Activated CD4-positive, alpha-beta T cell treated with anti-CD3 and anti-CD28 coated beads for 24 hours (primary cell): Measurements from ENCODE around the gene SRGN.
"Not testable (repeated sequence)": the region's sequence is repeated elsewhere in the genome, so short reads cannot be mapped to it uniquely, and the experiment has no call there.

Experiments
- DNase-seq, 2 donors: peaks; one replicate each; pipeline ENCODE4 v3.0.0-alpha.2; 2020; ENCODE audit warnings: low read depth in 2 of 2

Gene SRGN

GRCh38 chr10:69141304-69141703 lies 53.4 kb downstream of the SRGN start:
- no peak for DNase-seq

GRCh38 chr10:69142074-69142473 lies 54.2 kb downstream of the SRGN start:
- DNase-seq = not testable (repeated sequence)

DNA sequence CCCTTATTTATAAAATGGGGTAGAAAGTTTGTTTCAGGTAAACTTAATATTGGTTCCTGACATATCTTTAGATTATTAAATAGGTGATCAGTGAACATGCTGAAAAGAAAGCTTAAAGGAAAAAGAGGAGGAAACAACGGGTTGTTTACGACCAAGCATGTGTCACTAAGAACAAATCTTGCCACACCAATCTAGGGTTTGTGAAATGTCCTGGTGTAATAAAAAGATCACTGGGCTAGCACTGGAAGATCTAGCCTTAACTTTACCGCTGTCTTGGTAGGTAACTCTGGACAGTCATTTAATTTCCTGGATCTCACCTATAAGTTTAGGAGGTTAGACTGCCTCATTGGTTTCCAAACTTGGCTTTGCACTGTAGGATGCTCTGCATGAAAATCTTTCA lies 55.1 kb downstream of the SRGN start:
- DNase-seq = no peak

DNA sequence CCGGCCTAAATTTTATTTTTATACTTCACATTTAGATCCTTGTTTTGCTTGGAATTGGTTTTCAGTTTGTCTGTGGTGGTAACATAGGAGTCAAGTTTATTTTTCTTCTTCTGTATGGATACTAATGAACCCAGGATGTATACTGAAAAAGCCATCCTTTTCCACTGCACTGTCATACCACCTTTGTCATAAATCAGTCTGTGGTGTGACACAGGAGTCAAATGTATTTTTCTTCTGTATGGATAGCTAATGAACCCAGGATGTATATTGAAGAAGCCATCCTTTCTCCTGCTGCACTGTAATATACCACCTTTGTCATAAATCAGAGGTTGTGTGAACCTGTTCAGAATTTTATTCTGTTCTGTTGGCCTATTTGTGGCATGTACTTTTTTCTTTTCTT lies 57.4 kb downstream of the SRGN start:
- DNase-seq = no peak

DNA sequence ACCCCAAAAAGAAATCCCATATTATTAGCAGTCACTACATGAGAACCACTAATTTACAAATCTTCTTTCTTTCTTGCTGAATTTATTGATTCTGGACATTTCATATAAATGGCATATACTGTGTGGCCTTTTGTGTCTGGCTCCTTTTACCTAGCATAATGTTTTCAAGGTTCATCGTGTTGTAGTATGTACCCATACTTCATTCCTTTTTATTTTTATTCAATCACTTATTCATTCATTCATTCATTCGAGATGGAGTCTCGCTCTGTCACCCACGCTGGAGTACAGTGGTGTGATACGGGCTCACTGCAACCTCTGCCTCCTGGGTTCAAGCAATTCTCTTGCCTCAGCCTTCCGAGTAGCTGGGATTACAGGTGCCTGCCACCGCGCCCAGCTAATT lies 58.0 kb downstream of the SRGN start:
- no peak for DNase-seq

DNA sequence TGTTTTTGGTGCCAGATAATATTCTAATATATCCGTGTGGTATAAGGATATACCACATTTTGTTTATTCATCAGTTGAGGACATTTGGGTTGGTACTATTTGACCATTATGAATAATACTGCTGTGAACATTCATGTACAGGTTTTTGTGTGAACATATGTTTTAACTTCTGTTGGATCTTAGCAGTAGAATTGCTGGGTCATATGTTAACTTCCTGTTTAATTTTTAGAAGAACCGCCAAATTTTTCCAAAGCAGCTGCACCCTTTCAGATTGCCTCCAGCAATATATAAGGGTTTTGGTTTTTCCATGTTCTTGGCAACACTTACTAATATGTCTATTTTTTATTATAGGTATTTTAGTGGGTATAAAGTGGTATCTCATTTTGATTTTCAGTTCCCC lies 58.9 kb downstream of the SRGN start:
- DNase-seq = no peak

DNA sequence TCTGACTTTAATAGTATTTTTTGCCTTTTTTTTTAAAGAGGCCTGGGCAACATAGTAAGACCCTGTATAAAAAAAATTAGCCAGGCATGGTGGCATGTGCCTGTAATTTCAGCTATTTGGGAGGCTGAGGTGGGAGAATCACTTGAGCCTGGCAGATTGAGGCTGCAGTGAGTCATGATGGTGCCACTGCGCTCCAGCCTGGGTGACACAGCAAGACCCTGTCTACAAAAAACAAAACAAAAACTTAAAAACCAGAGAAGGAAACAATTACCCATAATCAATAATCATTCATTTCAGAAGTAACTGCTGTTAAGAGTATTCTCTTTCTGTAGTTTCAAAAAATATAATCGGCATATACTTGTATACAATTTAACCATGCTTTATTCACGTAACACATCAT lies 64.1 kb downstream of the SRGN start:
- DNase-seq = no peak

GRCh38 chr10:69153227-69153626 lies 65.3 kb downstream of the SRGN start:
- no peak for DNase-seq
